Effector memory CD8-positive, alpha-beta T cell (primary cell): ENCODE data around the gene ITPR1.

Source experiments
- ATAC-seq: fragments of 150-1000 bp; cut with Tn5 transposase; replicated peaks from 2 replicates; pipeline ENCODE4 v1.10.0; 2021; ENCODE audit warnings: mild to moderate bottlenecking, moderate library complexity
- DNase-seq, 3 experiments: peaks; one replicate each; pipeline ENCODE4 v3.0.0; 2021
- H3K27ac Mint-ChIP-seq, 2 donors: one replicate each; pipeline ENCODE4 v1.8.0; 2022; ENCODE audit warnings: mild to moderate bottlenecking in 2 of 2, mixed read lengths in 2 of 2, moderate library complexity in 2 of 2
- H3K27me3 Mint-ChIP-seq, 2 donors: one replicate each; pipeline ENCODE4 v1.8.0; 2022; ENCODE audit warnings: mixed read lengths in 2 of 2
- H3K36me3 Mint-ChIP-seq: one replicate; pipeline ENCODE4 v1.8.0; 2022; ENCODE audit warnings: mild to moderate bottlenecking, moderate library complexity, mixed read lengths; ENCODE audit not compliant: insufficient read depth
- H3K4me1 Mint-ChIP-seq, 2 donors: one replicate each; pipeline ENCODE4 v1.8.0; 2022; ENCODE audit warnings: low read depth in 2 of 2, mixed read lengths in 2 of 2
- H3K4me3 Mint-ChIP-seq, 2 donors: one replicate each; pipeline ENCODE4 v1.8.0; 2022; ENCODE audit warnings: mild to moderate bottlenecking in 2 of 2, mixed read lengths in 2 of 2, moderate library complexity in 2 of 2
- H3K9me3 Mint-ChIP-seq, 2 donors: one replicate each; pipeline ENCODE4 v1.8.0; 2022; ENCODE audit warnings: mixed read lengths in 2 of 2

ITPR1 gene

DNA sequence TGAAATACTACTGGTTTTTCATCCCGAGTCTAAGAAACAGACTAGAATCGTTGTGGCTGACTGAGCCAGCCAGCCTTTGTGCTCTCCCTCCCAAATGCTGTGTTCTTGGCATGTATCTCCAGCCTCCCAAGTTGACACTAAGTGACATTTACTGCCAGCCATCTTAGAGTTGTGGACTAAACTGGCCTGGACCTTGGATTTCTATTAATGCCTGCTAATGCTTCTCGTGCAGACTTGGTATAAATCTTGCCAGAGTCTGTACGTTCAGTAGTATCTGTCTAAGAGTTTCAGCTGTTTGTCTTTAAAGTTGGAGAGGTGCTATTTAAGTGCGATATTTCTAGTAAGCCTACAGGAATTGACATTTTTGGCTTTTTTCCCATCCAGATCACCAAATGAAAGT, 319.4 kb downstream of the ITPR1 start:
- DNase-seq: no peak
- Mint-ChIP-seq H3K4me3 (no peak overlapping the region), H3K4me1 (peaks cover 0 to 2% of the 10 kb centered on the region in 2 donors), H3K9me3 (no peaks in the 10 kb centered on the region), H3K36me3 (peaks cover 14% of the 10 kb centered on the region), H3K27me3 (no peaks in the 10 kb centered on the region), H3K27ac (peak overlapping the region; percentile 22 to 57)
- ATAC-seq: no peak

DNA sequence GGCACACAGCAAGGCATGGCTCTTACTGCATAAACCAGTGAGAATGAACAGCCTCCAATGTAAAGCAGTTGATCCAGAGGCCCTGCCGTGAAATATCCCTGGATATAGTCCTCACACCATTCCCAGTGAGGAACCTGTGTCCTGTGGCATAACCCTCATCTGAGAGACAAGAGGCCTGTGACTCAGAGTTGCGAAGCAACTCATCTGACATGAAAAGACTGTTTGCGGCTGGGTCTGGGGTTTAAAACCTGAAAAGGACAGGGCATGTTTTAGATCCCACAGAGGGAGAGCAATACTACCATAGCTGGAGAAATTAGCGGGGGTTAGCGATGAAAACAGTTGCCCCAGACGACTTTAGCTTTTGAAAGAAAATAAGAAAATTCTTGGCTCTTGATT, 320.8 kb downstream of the ITPR1 start:
- no peaks in the 10 kb centered on the region for H3K9me3 Mint-ChIP-seq
- H3K4me1 Mint-ChIP-seq: no peaks in the 10 kb centered on the region
- ATAC-seq: no peak
- no peak for DNase-seq
- H3K4me3 Mint-ChIP-seq: no peak overlapping the region
- no peaks in the 10 kb centered on the region for H3K27me3 Mint-ChIP-seq
- H3K27ac Mint-ChIP-seq: peak overlapping the region in 1 of 2 donors; percentile 77
- peaks cover 17% of the 10 kb centered on the region for H3K36me3 Mint-ChIP-seq

- DNase-seq: no peak
- H3K27ac Mint-ChIP-seq: peak overlapping the region in 1 of 2 donors; percentile 77
- H3K36me3 Mint-ChIP-seq: peaks cover 17% of the 10 kb centered on the region
- no peak for ATAC-seq
- H3K4me3 Mint-ChIP-seq: no peak overlapping the region
- H3K27me3 Mint-ChIP-seq: no peaks in the 10 kb centered on the region
- no peaks in the 10 kb centered on the region for H3K9me3 Mint-ChIP-seq
- peaks cover 0 to 1% of the 10 kb centered on the region in 2 donors for H3K4me1 Mint-ChIP-seq
Observed at GRCh38 chr3:4814305-4814903, 321.3 kb downstream of the ITPR1 start.

DNA sequence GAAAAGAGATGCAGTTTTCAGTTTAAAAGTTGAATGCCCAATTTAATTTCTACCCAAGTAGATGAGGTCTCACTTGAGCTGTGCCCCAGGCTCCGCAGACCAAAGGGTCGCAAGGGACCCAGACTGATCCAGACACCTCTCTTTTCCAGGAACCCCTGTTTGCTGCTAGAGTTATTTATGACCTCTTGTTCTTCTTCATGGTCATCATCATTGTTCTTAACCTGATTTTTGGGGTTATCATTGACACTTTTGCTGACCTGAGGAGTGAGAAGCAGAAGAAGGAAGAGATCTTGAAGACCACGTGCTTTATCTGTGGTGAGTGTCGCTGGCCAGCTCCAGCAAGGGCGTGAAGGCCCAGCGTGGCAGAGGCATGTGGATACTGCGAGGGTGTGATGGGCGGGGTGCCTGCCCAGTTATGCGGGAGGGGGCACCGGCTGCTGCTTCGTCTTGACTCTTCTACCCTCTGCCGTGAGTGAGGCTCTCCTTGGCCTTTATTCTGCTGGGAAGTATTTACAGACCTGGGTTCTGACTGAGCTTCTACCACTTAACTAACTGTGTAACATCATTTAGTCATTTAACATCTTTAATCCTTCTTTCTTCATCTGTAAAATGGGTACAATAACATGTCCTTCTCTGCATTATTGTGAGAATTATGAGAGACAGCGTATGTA, 321.9 kb downstream of the ITPR1 start:
- Mint-ChIP-seq H3K27me3 (no peaks in the 10 kb centered on the region), H3K27ac (peak overlapping the region in 1 of 2 donors; percentile 77), H3K4me3 (no peak overlapping the region), H3K4me1 (peaks cover 0 to 4% of the 10 kb centered on the region in 2 donors), H3K36me3 (peaks cover 17% of the 10 kb centered on the region), H3K9me3 (no peaks in the 10 kb centered on the region)
- DNase-seq: no peak
- ATAC-seq: no peak

- Mint-ChIP-seq H3K27me3 (no peaks in the 10 kb centered on the region), H3K27ac (peak overlapping the region in 1 of 2 donors; percentile 30), H3K4me3 (no peak overlapping the region), H3K36me3 (peaks cover 20% of the 10 kb centered on the region), H3K9me3 (no peaks in the 10 kb centered on the region), H3K4me1 (peaks cover 8 to 10% of the 10 kb centered on the region in 2 donors)
- no peak for DNase-seq
- no peak for ATAC-seq
Observed at GRCh38 chr3:4816306-4816705, 323.2 kb downstream of the ITPR1 start.

- H3K36me3 Mint-ChIP-seq: peaks cover 23% of the 10 kb centered on the region
- peaks cover 12 to 15% of the 10 kb centered on the region in 2 donors for H3K4me1 Mint-ChIP-seq
- ATAC-seq (no peak), DNase-seq (no peak)
- H3K9me3 Mint-ChIP-seq: no peaks in the 10 kb centered on the region
- no peak overlapping the region for H3K4me3 Mint-ChIP-seq
- peak overlapping the region in 1 of 2 donors; percentile 57 for H3K27ac Mint-ChIP-seq
- H3K27me3 Mint-ChIP-seq: no peaks in the 10 kb centered on the region
Observed at GRCh38 chr3:4816718-4817117, 323.6 kb downstream of the ITPR1 start.

GRCh38 chr3:4817128-4817527, 324.0 kb downstream of the ITPR1 start:
- DNase-seq (no peak), ATAC-seq (no peak)
- Mint-ChIP-seq H3K9me3 (no peaks in the 10 kb centered on the region), H3K36me3 (peaks cover 24% of the 10 kb centered on the region), H3K27ac (peak overlapping the region; percentile 14 to 57), H3K27me3 (no peaks in the 10 kb centered on the region), H3K4me1 (peaks cover 17 to 19% of the 10 kb centered on the region in 2 donors), H3K4me3 (no peak overlapping the region)

DNA sequence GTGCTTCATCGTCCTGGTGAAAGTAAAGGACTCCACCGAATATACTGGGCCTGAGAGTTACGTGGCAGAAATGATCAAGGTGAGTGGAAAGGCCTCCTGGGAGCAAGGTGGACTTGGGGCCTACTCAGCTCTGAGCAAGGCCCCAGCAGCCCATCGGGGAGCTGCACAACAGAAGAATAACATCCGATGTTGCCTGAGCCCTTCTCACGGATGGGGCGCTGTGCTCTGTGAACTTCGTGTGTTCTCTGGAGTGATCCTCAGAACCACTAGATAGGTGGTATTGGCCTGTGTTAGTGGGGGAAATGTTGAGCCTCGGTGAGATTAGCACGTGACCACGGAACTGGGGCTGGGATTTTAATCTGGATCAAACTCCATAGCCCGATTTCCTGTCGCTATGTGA, 325.0 kb downstream of the ITPR1 start:
- peaks cover 23 to 28% of the 10 kb centered on the region in 2 donors for H3K4me1 Mint-ChIP-seq
- no peaks in the 10 kb centered on the region for H3K9me3 Mint-ChIP-seq
- no peaks in the 10 kb centered on the region for H3K27me3 Mint-ChIP-seq
- ATAC-seq (no peak), DNase-seq (no peak)
- H3K36me3 Mint-ChIP-seq: peaks cover 24% of the 10 kb centered on the region
- H3K4me3 Mint-ChIP-seq: no peak overlapping the region
- peak overlapping the region; percentile 57 to 98 for H3K27ac Mint-ChIP-seq

DNA sequence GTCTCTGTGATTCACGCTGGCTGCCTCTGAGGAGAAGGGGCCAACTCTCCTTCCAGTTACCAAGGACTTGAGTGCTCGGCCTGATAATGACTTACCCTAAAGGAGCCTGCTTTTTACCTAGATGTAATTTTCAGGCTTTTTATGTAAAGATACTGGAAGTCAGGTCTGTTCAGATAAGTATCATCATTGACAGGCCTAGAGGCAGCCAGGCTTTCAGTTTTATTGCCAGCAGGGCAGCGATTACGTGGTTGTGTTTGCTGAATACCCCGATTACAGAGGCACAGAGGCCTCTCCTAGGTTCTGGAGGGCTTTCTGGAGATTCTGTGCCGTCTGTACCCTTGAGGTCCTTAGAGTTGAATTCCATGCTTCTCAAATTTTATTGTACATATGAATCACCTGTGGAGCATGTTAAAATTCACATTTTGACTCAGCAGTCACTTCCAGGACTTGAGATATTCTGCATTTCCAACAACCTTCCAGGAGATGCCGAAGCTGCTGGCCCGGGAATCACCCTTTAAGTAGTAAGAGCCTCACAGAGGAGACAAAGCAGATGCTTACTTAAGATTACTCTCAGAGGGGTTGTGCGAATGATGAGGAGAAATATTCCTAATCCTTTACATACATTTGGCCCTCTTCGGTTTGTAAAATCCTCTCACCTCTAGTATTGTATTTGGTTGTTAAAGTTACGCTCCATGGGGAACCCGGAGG, 326.0 kb downstream of the ITPR1 start:
- H3K27me3 Mint-ChIP-seq: no peaks in the 10 kb centered on the region
- H3K36me3 Mint-ChIP-seq: peaks cover 29% of the 10 kb centered on the region
- peaks cover 27 to 37% of the 10 kb centered on the region in 2 donors for H3K4me1 Mint-ChIP-seq
- no peak for DNase-seq
- H3K9me3 Mint-ChIP-seq: no peaks in the 10 kb centered on the region
- H3K4me3 Mint-ChIP-seq: no peak overlapping the region
- ATAC-seq: no peak
- H3K27ac Mint-ChIP-seq: peak overlapping the region; percentile 57 to 98

DNA sequence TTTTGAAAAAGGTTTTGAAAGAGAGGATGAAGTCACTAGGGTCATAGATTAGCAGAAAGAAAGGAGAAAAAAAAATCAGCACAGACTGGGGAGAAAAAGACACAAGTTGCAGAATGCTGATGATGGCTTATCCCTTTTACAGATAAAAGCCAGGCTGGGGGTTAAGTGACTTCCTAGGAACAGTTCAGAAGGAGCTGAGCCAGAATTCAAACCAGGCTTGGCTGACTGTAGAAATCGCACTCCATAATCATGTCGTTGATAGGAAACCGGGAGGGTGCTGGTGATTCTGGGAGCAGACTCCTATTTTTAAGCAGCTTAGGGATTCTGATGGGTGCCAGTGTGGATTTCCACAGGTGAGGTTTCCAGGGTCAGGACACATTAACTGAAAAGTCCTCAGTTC, 326.6 kb downstream of the ITPR1 start:
- DNase-seq: no peak
- H3K4me1 Mint-ChIP-seq: peaks cover 28 to 37% of the 10 kb centered on the region in 2 donors
- no peak overlapping the region for H3K4me3 Mint-ChIP-seq
- ATAC-seq: no peak
- H3K27ac Mint-ChIP-seq: peak overlapping the region in 1 of 2 donors; percentile 98
- no peaks in the 10 kb centered on the region for H3K9me3 Mint-ChIP-seq
- no peaks in the 10 kb centered on the region for H3K27me3 Mint-ChIP-seq
- peaks cover 28% of the 10 kb centered on the region for H3K36me3 Mint-ChIP-seq

DNA sequence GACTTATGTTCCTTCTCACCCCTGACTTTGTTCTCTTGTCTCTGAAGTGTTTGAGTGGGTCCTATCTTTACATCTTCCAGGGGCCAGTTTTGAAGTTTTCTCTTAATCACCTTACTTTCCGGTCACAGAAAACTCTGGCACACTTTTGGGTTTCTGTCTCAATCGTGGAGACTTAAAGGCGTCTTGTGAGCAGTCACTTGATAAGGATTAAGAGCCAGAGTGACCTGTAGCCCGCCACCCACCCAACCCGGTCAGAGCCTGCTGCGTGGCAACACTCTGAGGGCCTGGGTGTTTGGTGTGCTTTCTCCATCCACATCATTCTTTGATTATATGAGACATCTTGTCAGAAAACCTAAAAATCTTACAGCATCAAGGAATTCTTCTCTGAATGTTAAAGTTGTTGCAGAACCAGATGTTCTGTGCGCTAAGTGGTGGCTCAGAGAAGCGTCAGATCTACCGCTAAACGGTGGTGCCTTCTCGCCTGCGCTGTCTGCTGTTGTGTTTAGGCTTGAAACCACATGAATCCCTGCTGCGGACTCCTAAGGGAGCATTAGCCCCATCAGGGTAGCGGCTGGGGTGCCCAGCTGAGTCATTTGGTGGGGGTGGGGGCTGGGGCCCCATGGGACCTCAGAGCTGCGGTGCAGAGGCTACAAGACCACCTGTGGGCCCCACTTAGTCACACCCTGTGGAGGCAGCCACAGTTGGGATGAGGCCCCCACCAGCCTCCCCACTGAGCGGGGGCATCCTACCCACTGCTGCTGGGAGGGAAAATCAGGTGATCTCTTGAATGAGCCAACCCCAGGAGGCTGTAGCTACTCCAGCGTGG, 327.4 kb downstream of the ITPR1 start:
- ATAC-seq (no peak), DNase-seq (no peak)
- H3K36me3 Mint-ChIP-seq: peaks cover 25% of the 10 kb centered on the region
- H3K4me3 Mint-ChIP-seq: peak overlapping the region in 1 of 2 donors; percentile 42
- H3K4me1 Mint-ChIP-seq: peaks cover 35 to 41% of the 10 kb centered on the region in 2 donors
- H3K27me3 Mint-ChIP-seq: no peaks in the 10 kb centered on the region
- peak overlapping the region; percentile 95 to 98 for H3K27ac Mint-ChIP-seq
- H3K9me3 Mint-ChIP-seq: no peaks in the 10 kb centered on the region

GRCh38 chr3:4821338-4821737, 328.2 kb downstream of the ITPR1 start:
- Mint-ChIP-seq H3K27me3 (no peaks in the 10 kb centered on the region), H3K27ac (peak overlapping the region; percentile 95 to 98), H3K36me3 (peaks cover 25% of the 10 kb centered on the region), H3K9me3 (no peaks in the 10 kb centered on the region), H3K4me3 (peak overlapping the region; percentile 50 to 70), H3K4me1 (peaks cover 44 to 47% of the 10 kb centered on the region in 2 donors)
- DNase-seq: no peak
- no peak for ATAC-seq

- peak; percentile 83 to 84 (median 83) for DNase-seq
- H3K27ac Mint-ChIP-seq: peak overlapping the region; percentile 95 to 98
- peaks cover 47 to 50% of the 10 kb centered on the region in 2 donors for H3K4me1 Mint-ChIP-seq
- peaks cover 31% of the 10 kb centered on the region for H3K36me3 Mint-ChIP-seq
- no peaks in the 10 kb centered on the region for H3K9me3 Mint-ChIP-seq
- no peaks in the 10 kb centered on the region for H3K27me3 Mint-ChIP-seq
- peak; percentile 94 for ATAC-seq
- H3K4me3 Mint-ChIP-seq: peak overlapping the region; percentile 50 to 70
Observed at GRCh38 chr3:4821975-4822374, 328.8 kb downstream of the ITPR1 start.
